H9 (cell line): ENCODE measurements around the gene FADS2. TPM values are rescaled to one million over a fixed set of nuclear protein-coding genes. Genes with fewer than 3 reads are reported as not detected.

Experiments used
- DNase-seq: peaks from one replicate; pipeline ENCODE4 v3.0.0-alpha.2; 2017
- H2AFZ ChIP-seq: one replicate; pipeline ENCODE4 v1.6.1; 2013; ENCODE audit warnings: mild to moderate bottlenecking, low read length, control low read depth, moderate library complexity
- H2AK5ac ChIP-seq: 2 replicates; pipeline ENCODE4 v1.6.1; 2013; ENCODE audit warnings: low read length, control low read depth, mixed read lengths; ENCODE audit not compliant: insufficient read length
- H2BK120ac ChIP-seq: one replicate; pipeline ENCODE4 v1.6.1; 2013; ENCODE audit warnings: low read depth, mild to moderate bottlenecking, low read length, control low read depth, inconsistent platforms; ENCODE audit not compliant: poor library complexity, severe bottlenecking
- H2BK12ac ChIP-seq: 2 replicates; pipeline ENCODE4 v1.6.1; 2013; ENCODE audit warnings: low read length, control low read depth, mixed read lengths, low read depth; ENCODE audit not compliant: insufficient read length
- H2BK15ac ChIP-seq: 2 replicates; pipeline ENCODE4 v1.6.1; 2013; ENCODE audit warnings: low read depth, low read length, control low read depth
- H2BK20ac ChIP-seq: one replicate; pipeline ENCODE4 v1.6.1; 2013; ENCODE audit warnings: low read depth, mild to moderate bottlenecking, low read length, control low read depth, inconsistent platforms; ENCODE audit not compliant: poor library complexity, severe bottlenecking
- H2BK5ac ChIP-seq: 2 replicates; pipeline ENCODE4 v1.6.1; 2013; ENCODE audit warnings: low read length, control low read depth, mixed read lengths; ENCODE audit not compliant: insufficient read length
- H3K14ac ChIP-seq: 2 replicates; pipeline ENCODE4 v1.6.1; 2013; ENCODE audit warnings: low read length, control low read depth; ENCODE audit not compliant: insufficient read depth
- H3K18ac ChIP-seq: 2 replicates; pipeline ENCODE4 v1.6.1; 2013; ENCODE audit warnings: low read depth, mild to moderate bottlenecking, mixed read lengths, low read length, control low read depth; ENCODE audit not compliant: insufficient read length
- H3K23ac ChIP-seq: 2 replicates; pipeline ENCODE4 v1.6.1; 2013; ENCODE audit warnings: low read length, control low read depth, mixed read lengths, low read depth; ENCODE audit not compliant: insufficient read length
- H3K23me2 ChIP-seq: 2 replicates; pipeline ENCODE4 v1.6.1; 2013; ENCODE audit warnings: low read depth, mild to moderate bottlenecking, mixed read lengths, low read length, control low read depth; ENCODE audit not compliant: insufficient read length, poor library complexity, severe bottlenecking
- H3K27ac ChIP-seq: 2 replicates; pipeline ENCODE4 v1.5.1; 2013; ENCODE audit warnings: low read length, control low read depth, mixed read lengths, low read depth; ENCODE audit not compliant: insufficient read length
- H3K27me3 ChIP-seq: 2 replicates; pipeline ENCODE4 v1.6.1; 2013; ENCODE audit warnings: low read length, control low read depth, inconsistent platforms; ENCODE audit not compliant: insufficient read depth
- H3K4ac ChIP-seq: 2 replicates; pipeline ENCODE4 v1.6.1; 2013; ENCODE audit warnings: low read depth, mild to moderate bottlenecking, control low read depth, inconsistent platforms, low read length, moderate library complexity
- H3K4me1 ChIP-seq: 2 replicates; pipeline ENCODE4 v1.6.1; 2013; ENCODE audit warnings: low read length, control low read depth, inconsistent platforms; ENCODE audit not compliant: insufficient read depth
- H3K4me2 ChIP-seq: 2 replicates; pipeline ENCODE4 v1.6.1; 2013; ENCODE audit warnings: low read length, control low read depth, mixed read lengths; ENCODE audit not compliant: insufficient read length, insufficient read depth
- H3K56ac ChIP-seq: 2 replicates; pipeline ENCODE4 v1.6.1; 2013; ENCODE audit warnings: low read depth, mild to moderate bottlenecking, mixed read lengths, low read length, control low read depth; ENCODE audit not compliant: insufficient read length
- H3K79me1 ChIP-seq: 2 replicates; pipeline ENCODE4 v1.6.1; 2013; ENCODE audit warnings: low read depth, mild to moderate bottlenecking, moderate library complexity, low read length, control low read depth, inconsistent platforms; ENCODE audit not compliant: insufficient read depth, poor library complexity, severe bottlenecking
- H3K79me2 ChIP-seq: 2 replicates; pipeline ENCODE4 v1.6.1; 2013; ENCODE audit warnings: low read length, control low read depth, inconsistent platforms; ENCODE audit not compliant: insufficient read depth
- H3K9ac ChIP-seq: 2 replicates; pipeline ENCODE4 v1.6.1; 2013; ENCODE audit warnings: low read length, control low read depth, mixed read lengths; ENCODE audit not compliant: insufficient read length; ENCODE audit errors: extremely low read depth
- H3K9me3 ChIP-seq: one replicate; pipeline ENCODE4 v1.6.1; 2013; ENCODE audit warnings: low read depth, low read length, inconsistent platforms; ENCODE audit not compliant: control insufficient read depth
- H3T11ph ChIP-seq: one replicate; pipeline ENCODE4 v1.6.1; 2013; ENCODE audit warnings: mild to moderate bottlenecking, low read length, control low read depth, inconsistent platforms
- H4K20me1 ChIP-seq: one replicate; pipeline ENCODE4 v1.6.1; 2013; ENCODE audit not compliant: control insufficient read depth, insufficient read length, insufficient read depth
- H4K5ac ChIP-seq: 2 replicates; pipeline ENCODE4 v1.6.1; 2013; ENCODE audit warnings: low read depth, mild to moderate bottlenecking, mixed read lengths, low read length, control low read depth; ENCODE audit not compliant: insufficient read length
- H4K8ac ChIP-seq: replicated peaks from 2 replicates; pipeline ENCODE4 v1.6.1; 2013; ENCODE audit warnings: low read length, control low read depth, mixed read lengths, low read depth; ENCODE audit not compliant: insufficient read length
- H4K91ac ChIP-seq: 2 replicates; pipeline ENCODE4 v1.6.1; 2013; ENCODE audit warnings: low read depth, mild to moderate bottlenecking, moderate library complexity, mixed read lengths, low read length, control low read depth; ENCODE audit not compliant: insufficient read length
- H3K27ac Mint-ChIP-seq, 3 experiments: 2 replicates in 2 of 3; 3 replicates in 1 of 3; pipeline ENCODE4 v1.8.0; 2020 to 2021; ENCODE audit warnings: mixed read lengths in 3 of 3, mild to moderate bottlenecking in 1 of 3, moderate library complexity in 1 of 3
- H3K27me3 Mint-ChIP-seq: 2 replicates; pipeline ENCODE4 v1.8.0; 2021; ENCODE audit warnings: low read depth, mild to moderate bottlenecking, moderate library complexity, mixed read lengths
- H3K36me3 Mint-ChIP-seq, 3 experiments: 2 replicates in 2 of 3; 3 replicates in 1 of 3; pipeline ENCODE4 v1.8.0; 2020 to 2021; ENCODE audit warnings: low read depth in 3 of 3, mixed read lengths in 3 of 3; ENCODE audit not compliant: insufficient read depth in 1 of 3
- H3K4me1 Mint-ChIP-seq, 2 experiments: 2 replicates each; pipeline ENCODE4 v1.8.0; 2020; ENCODE audit warnings: mixed read lengths in 2 of 2
- H3K4me3 Mint-ChIP-seq, 2 experiments: 2 replicates in 1 of 2; 3 replicates in 1 of 2; pipeline ENCODE4 v1.8.0; 2020 to 2021; ENCODE audit warnings: mild to moderate bottlenecking in 2 of 2, mixed read lengths in 2 of 2, moderate library complexity in 1 of 2
- H3K9me3 Mint-ChIP-seq, 2 experiments: 2 replicates in 1 of 2; 3 replicates in 1 of 2; pipeline ENCODE4 v1.8.0; 2020; ENCODE audit warnings: mild to moderate bottlenecking in 2 of 2, mixed read lengths in 2 of 2, moderate library complexity in 1 of 2
- WGBS: extraction: QIAGEN DNeasy Blood & Tissue Kit; methylation state at CpG from one replicate; pipeline ENCODE4 v1.1.7; 2013; ENCODE audit warnings: missing lambda C conversion rate, low lambda C conversion rate, mixed read lengths; ENCODE audit not compliant: insufficient read length; ENCODE audit errors: extremely low coverage; 5-methylcytosine and 5-hydroxymethylcytosine counted together
- total RNA-seq: library from RNA; stranded (reverse); gene quantifications from 2 replicates; pipeline ENCODE4 v1.2.1, GENCODE V29; 2021
- TF ChIP-seq, protein P1 (sequence below): fragments of 200-600 bp; sonication (generic); conservative IDR thresholded peaks from 3 replicates; pipeline ENCODE4 v1.8.0; 2021; ENCODE audit warnings: antibody characterized with exemption, mild to moderate bottlenecking

Gene FADS2
- total RNA-seq, 1 experiment from 2014 or later: 322 TPM

DNA sequence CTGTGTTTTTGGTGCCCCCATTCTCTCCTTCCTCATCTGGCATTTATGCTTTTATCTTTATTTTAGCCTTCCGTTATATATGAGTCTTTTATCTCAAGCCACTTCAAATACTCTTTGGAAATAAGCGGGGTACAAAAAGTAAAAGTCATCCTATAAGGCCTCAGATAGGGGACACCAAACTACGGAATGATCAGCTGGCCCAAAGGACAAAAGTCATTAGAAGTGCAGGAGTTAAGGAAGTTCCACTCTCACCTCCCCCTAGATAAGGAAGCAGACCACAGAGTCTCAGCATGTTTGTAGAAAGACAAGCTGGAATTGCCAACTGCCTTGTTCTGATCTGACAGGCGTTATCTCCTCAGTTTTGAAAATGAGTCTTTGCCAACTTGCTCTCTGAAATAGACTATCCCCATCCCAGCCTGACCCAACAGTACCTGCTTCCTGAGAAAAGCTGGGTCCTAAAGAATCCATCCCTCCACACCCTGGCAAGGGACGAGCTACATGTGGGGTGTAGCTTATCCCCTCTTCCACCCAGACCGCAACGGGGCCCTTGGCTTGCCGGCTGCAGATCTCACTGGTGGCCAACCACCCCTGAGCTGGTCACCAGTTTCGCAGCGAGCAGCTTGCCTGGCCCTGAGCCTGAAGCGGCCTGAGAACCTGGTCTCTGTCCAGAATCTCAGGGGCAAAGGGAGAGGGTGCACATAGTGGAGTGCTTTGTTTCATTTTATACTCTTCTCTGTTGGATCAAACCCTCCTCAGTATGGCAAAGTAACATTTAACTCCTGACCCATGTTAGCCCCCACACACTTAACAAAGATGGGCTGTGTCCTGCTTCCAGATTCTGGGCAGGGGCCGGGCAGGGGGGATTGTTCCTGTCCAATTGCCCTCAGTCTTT lies 13.8 kb downstream of the FADS2 start:
- WGBS: no CpG with 5 or more reads among the region's 12 CpGs
- Mint-ChIP-seq H3K27ac (peak overlapping the region in 1 of 3 experiments; percentile 8; a peak in 2 of 7 replicates), H3K4me3 (no peak overlapping the region), H3K36me3 (peaks cover 62 to 91% (median 89%) of the 10 kb centered on the region in 3 experiments), H3K9me3 (no peaks in the 10 kb centered on the region), H3K27me3 (no peaks in the 10 kb centered on the region), H3K4me1 (peaks cover 3 to 8% of the 10 kb centered on the region in 2 experiments; a peak in 3 of 4 replicates)
- Histone ChIP-seq H3K23ac (no peak overlapping the region), H4K8ac (no peak overlapping the region), H4K91ac (no peak overlapping the region), H3K79me2 (no peaks in the 10 kb centered on the region; the same call in 1 of the 2 replicates), H3K4me2 (no peak overlapping the region), H3K14ac (no peak overlapping the region), H4K20me1 (peaks cover 3% of the 10 kb centered on the region), H3K27ac (no peak overlapping the region), H3K23me2 (no peaks in the 10 kb centered on the region), H2BK12ac (no peak overlapping the region), H2BK120ac (no peak overlapping the region), H3K4ac (no peak overlapping the region), H3K27me3 (no peaks in the 10 kb centered on the region), H4K5ac (no peak overlapping the region), H2AFZ (no peak overlapping the region), H3K56ac (no peak overlapping the region), H3T11ph (no peak overlapping the region), H2BK5ac (no peak overlapping the region), H3K9ac (no peak overlapping the region), H2BK20ac (no peak overlapping the region), H2AK5ac (no peak overlapping the region), H3K79me1 (peaks cover 2% of the 10 kb centered on the region), H3K9me3 (no peaks in the 10 kb centered on the region), H2BK15ac (no peak overlapping the region), H3K18ac (no peak overlapping the region), H3K4me1 (no peaks in the 10 kb centered on the region)
- no peak for DNase-seq
- TF ChIP-seq, protein P1, sequence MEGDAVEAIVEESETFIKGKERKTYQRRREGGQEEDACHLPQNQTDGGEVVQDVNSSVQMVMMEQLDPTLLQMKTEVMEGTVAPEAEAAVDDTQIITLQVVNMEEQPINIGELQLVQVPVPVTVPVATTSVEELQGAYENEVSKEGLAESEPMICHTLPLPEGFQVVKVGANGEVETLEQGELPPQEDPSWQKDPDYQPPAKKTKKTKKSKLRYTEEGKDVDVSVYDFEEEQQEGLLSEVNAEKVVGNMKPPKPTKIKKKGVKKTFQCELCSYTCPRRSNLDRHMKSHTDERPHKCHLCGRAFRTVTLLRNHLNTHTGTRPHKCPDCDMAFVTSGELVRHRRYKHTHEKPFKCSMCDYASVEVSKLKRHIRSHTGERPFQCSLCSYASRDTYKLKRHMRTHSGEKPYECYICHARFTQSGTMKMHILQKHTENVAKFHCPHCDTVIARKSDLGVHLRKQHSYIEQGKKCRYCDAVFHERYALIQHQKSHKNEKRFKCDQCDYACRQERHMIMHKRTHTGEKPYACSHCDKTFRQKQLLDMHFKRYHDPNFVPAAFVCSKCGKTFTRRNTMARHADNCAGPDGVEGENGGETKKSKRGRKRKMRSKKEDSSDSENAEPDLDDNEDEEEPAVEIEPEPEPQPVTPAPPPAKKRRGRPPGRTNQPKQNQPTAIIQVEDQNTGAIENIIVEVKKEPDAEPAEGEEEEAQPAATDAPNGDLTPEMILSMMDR: no peak
